Smooth muscle cell (in vitro differentiated cells): ENCODE data around the gene LRRC46. TPM values are rescaled to one million over a fixed set of nuclear protein-coding genes. Genes with fewer than 3 reads are reported as not detected.
A peak's percentile ranks its signal among the peaks of the same experiment; 100 is the strongest.

Experiments used
- DNase-seq: peaks from one replicate; lab custom pipeline; 2025; ENCODE audit not compliant: unreplicated experiment; lab: John Stamatoyannopoulos, UW
- H2AFZ ChIP-seq: fragments of 200-600 bp; sonication (generic); 2 replicates; pipeline ENCODE4 v1.6.0; 2016; ENCODE audit warnings: antibody characterized with exemption, low read depth, mild to moderate bottlenecking
- H3F3A ChIP-seq: fragments of 200-600 bp; sonication (generic); 2 replicates; pipeline ENCODE4 v1.6.0; 2017; ENCODE audit warnings: antibody characterized with exemption, low read depth
- H3K27ac ChIP-seq: fragments of 200-600 bp; sonication (generic); 2 replicates; pipeline ENCODE4 v1.5.1; 2016; ENCODE audit warnings: low read depth, mild to moderate bottlenecking
- H3K27me3 ChIP-seq: fragments of 200-600 bp; sonication (generic); 2 replicates; pipeline ENCODE4 v1.6.1; 2016; ENCODE audit warnings: low read depth, mild to moderate bottlenecking
- H3K36me3 ChIP-seq: fragments of 200-600 bp; sonication (generic); 2 replicates; pipeline ENCODE4 v1.5.1; 2016; ENCODE audit warnings: low read depth
- H3K4me1 ChIP-seq: fragments of 200-600 bp; sonication (generic); 2 replicates; pipeline ENCODE4 v1.5.1; 2016; ENCODE audit warnings: low read depth
- H3K4me2 ChIP-seq: fragments of 200-600 bp; sonication (generic); 2 replicates; pipeline ENCODE4 v1.6.0; 2016; ENCODE audit warnings: mild to moderate bottlenecking
- H3K4me3 ChIP-seq: fragments of 200-600 bp; sonication (generic); 2 replicates; pipeline ENCODE4 v1.5.1; 2016; ENCODE audit warnings: mild to moderate bottlenecking
- H3K79me2 ChIP-seq: fragments of 200-600 bp; sonication (generic); 2 replicates; pipeline ENCODE4 v1.6.0; 2016; ENCODE audit warnings: low read depth, mild to moderate bottlenecking
- H3K9ac ChIP-seq: fragments of 200-600 bp; sonication (generic); 2 replicates; pipeline ENCODE4 v1.6.0; 2016; ENCODE audit warnings: low read depth
- H3K9me3 ChIP-seq: fragments of 200-600 bp; sonication (generic); replicated peaks from 2 replicates; pipeline ENCODE4 v1.5.1; 2016; ENCODE audit warnings: low read depth
- H4K20me1 ChIP-seq: fragments of 200-600 bp; sonication (generic); 2 replicates; pipeline ENCODE4 v1.6.0; 2016; ENCODE audit warnings: low read depth
- CTCF ChIP-seq: fragments of 200-600 bp; sonication (generic); IDR thresholded peaks from 2 replicates; pipeline ENCODE4 v1.5.1; 2017; ENCODE audit warnings: borderline replicate concordance, mild to moderate bottlenecking, antibody characterized with exemption; ENCODE audit not compliant: insufficient read depth, poor library complexity, severe bottlenecking
- WGBS: methylation state at CpG from one replicate; pipeline ENCODE4 v1.1.7; 2016; ENCODE audit warnings: low lambda C conversion rate; 5-methylcytosine and 5-hydroxymethylcytosine counted together
- polyA plus RNA-seq: library from polyadenylated mRNA; unstranded; fragments of >200 nt; fragmentation: Nextera tagmentation; extraction: Ambion mirVana; gene quantifications from 2 replicates; pipeline ENCODE4 v1.2.1, GENCODE V29; 2016
- total RNA-seq: library from RNA; depleted of rRNA; stranded (reverse); fragments of >200 nt; gene quantifications from 2 replicates; pipeline ENCODE4 v1.2.3, GENCODE V29; 2014

LRRC46 gene
- total and polyA plus RNA-seq, 2 experiments from 2014 or later, result 0.26 TPM; not detected in 1

GRCh38 chr17:47838636-47839035, 7.2 kb downstream of the LRRC46 start:
- no peak for DNase-seq
- Histone ChIP-seq H3K9ac (no peak overlapping the region), H3K4me2 (no peak overlapping the region), H3K36me3 (no peaks in the 10 kb centered on the region), H4K20me1 (no peaks in the 10 kb centered on the region), H3F3A (peaks cover 4% of the 10 kb centered on the region), H3K9me3 (no peaks in the 10 kb centered on the region), H2AFZ (no peak overlapping the region), H3K4me3 (no peak overlapping the region), H3K79me2 (peaks cover 9% of the 10 kb centered on the region), H3K4me1 (peaks cover 7% of the 10 kb centered on the region), H3K27me3 (no peaks in the 10 kb centered on the region), H3K27ac (no peak overlapping the region)
- TF ChIP-seq CTCF, result no peak
- 95% methylated on average over 13 of the region's 13 CpGs for WGBS

- H3K4me1 ChIP-seq, result peaks cover 7% of the 10 kb centered on the region
- no peak overlapping the region for H3K27ac ChIP-seq
- no peaks in the 10 kb centered on the region for H4K20me1 ChIP-seq
- no peaks in the 10 kb centered on the region for H3K36me3 ChIP-seq
- no peak for DNase-seq
- no peaks in the 10 kb centered on the region for H3K27me3 ChIP-seq
- no peak overlapping the region for H3K9ac ChIP-seq
- no peak overlapping the region for H3K4me3 ChIP-seq
- peaks cover 4% of the 10 kb centered on the region for H3F3A ChIP-seq
- H3K9me3 ChIP-seq, result no peaks in the 10 kb centered on the region
- no peak overlapping the region for H3K4me2 ChIP-seq
- H2AFZ ChIP-seq, result no peak overlapping the region
- H3K79me2 ChIP-seq, result peaks cover 9% of the 10 kb centered on the region
- WGBS, result 96% methylated on average over 5 of the region's 5 CpGs
- TF ChIP-seq CTCF, result no peak
These were observed 7.6 kb downstream of the LRRC46 start for GRCh38 chr17:47839071-47839470.

GRCh38 chr17:47840001-47840741, 8.7 kb downstream of the LRRC46 start:
- H3K4me3 ChIP-seq, result peak overlapping the region; percentile 72
- H3K27ac ChIP-seq, result no peak overlapping the region
- H3K9me3 ChIP-seq, result no peaks in the 10 kb centered on the region
- no peak for TF ChIP-seq CTCF
- H3K4me2 ChIP-seq, result peak overlapping the region; percentile 84
- H3K36me3 ChIP-seq, result no peaks in the 10 kb centered on the region
- 66% methylated on average over 17 of the region's 17 CpGs for WGBS
- peak overlapping the region; percentile 68 for H2AFZ ChIP-seq
- H3K27me3 ChIP-seq, result no peaks in the 10 kb centered on the region
- peaks cover 9% of the 10 kb centered on the region for H3K79me2 ChIP-seq
- no peak for DNase-seq
- H3F3A ChIP-seq, result peaks cover 7% of the 10 kb centered on the region
- peaks cover 7% of the 10 kb centered on the region for H3K4me1 ChIP-seq
- H3K9ac ChIP-seq, result peak overlapping the region; percentile 55
- H4K20me1 ChIP-seq, result no peaks in the 10 kb centered on the region
